Natural killer cell (primary cell): ENCODE measurements around the gene MRAP2. TPM values are rescaled to one million over a fixed set of nuclear protein-coding genes. Genes with fewer than 3 reads are reported as not detected.

Source experiments
- ATAC-seq, 3 donors: fragments of 150-1000 bp in 2 of 3; fragments of 200-7000 bp in 1 of 3; cut with Tn5 transposase; 1 replicate in 1 of 3; 2 replicates in 2 of 3; pipeline ENCODE4 v1.10.0; 2021; ENCODE audit warnings: mild to moderate bottlenecking in 2 of 3, moderate library complexity in 2 of 3
- DNase-seq, 2 donors: peaks; one replicate each; pipeline versions ENCODE4 v3.0.0 to v3.0.0-alpha.2; 2013 to 2021; ENCODE audit warnings: mixed read lengths in 1 of 2
- H3K27ac ChIP-seq: one replicate; pipeline ENCODE4 v1.5.1; 2013; ENCODE audit warnings: mild to moderate bottlenecking, low read length
- H3K27me3 ChIP-seq: one replicate; pipeline ENCODE4 v1.6.1; 2013; ENCODE audit warnings: low read length; ENCODE audit not compliant: control insufficient read depth, insufficient read depth
- H3K36me3 ChIP-seq: one replicate; pipeline ENCODE4 v1.6.1; 2013; ENCODE audit warnings: low read length; ENCODE audit not compliant: control insufficient read depth, insufficient read depth
- H3K4me1 ChIP-seq: one replicate; pipeline ENCODE4 v1.6.1; 2013; ENCODE audit warnings: low read length; ENCODE audit not compliant: control insufficient read depth, insufficient read depth
- H3K4me3 ChIP-seq: one replicate; pipeline ENCODE4 v1.5.1; 2013; ENCODE audit warnings: low read length
- H3K9me3 ChIP-seq: one replicate; pipeline ENCODE4 v1.6.1; 2013; ENCODE audit warnings: low read length; ENCODE audit not compliant: control insufficient read depth, insufficient read depth
- H3K27ac Mint-ChIP-seq, 2 donors: one replicate each; pipeline ENCODE4 v1.8.0; 2022; ENCODE audit warnings: mild to moderate bottlenecking in 2 of 2, mixed read lengths in 2 of 2, moderate library complexity in 1 of 2
- H3K27me3 Mint-ChIP-seq, 2 donors: one replicate each; pipeline ENCODE4 v1.8.0; 2022; ENCODE audit warnings: low read depth in 2 of 2, mixed read lengths in 2 of 2
- H3K36me3 Mint-ChIP-seq: one replicate; pipeline ENCODE4 v1.8.0; 2022; ENCODE audit warnings: mixed read lengths
- H3K4me1 Mint-ChIP-seq, 2 donors: one replicate each; pipeline ENCODE4 v1.8.0; 2022; ENCODE audit warnings: mixed read lengths in 2 of 2
- H3K4me3 Mint-ChIP-seq: one replicate; pipeline ENCODE4 v1.8.0; 2022; ENCODE audit warnings: mild to moderate bottlenecking, moderate library complexity, mixed read lengths
- H3K9me3 Mint-ChIP-seq, 2 donors: one replicate each; pipeline ENCODE4 v1.8.0; 2022; ENCODE audit warnings: mixed read lengths in 2 of 2
- CTCF ChIP-seq: fragments of 200-600 bp; IDR thresholded peaks from one replicate; pipeline ENCODE4 v1.8.0; 2022; ENCODE audit warnings: antibody characterized with exemption
- WGBS: methylation state at CpG from one replicate; pipeline ENCODE4 v1.1.7; 2013; ENCODE audit warnings: missing lambda C conversion rate; ENCODE audit not compliant: insufficient coverage; 5-methylcytosine and 5-hydroxymethylcytosine counted together
- intact Hi-C: fragments of 100-400 bp; cut with micrococcal nuclease; formaldehyde crosslinking; loops from one replicate; pipeline ENCODE4 v1.14.2; 2022
- total RNA-seq, 4 donors: library from RNA; stranded (reverse); fragments of 120-200 nt in 1 of 4; gene quantifications; one replicate each; pipeline versions ENCODE4 v1.2.3 to v1.2.4, GENCODE V29; 2013 to 2022

MRAP2 gene
- total RNA-seq, 3 donors from 2014 or later (not counting 1 experiment from before 2014, with no cell fraction given) = not detected

GRCh38 chr6:83985715-83986114 is 47.9 kb upstream of the MRAP2 start:
- Histone ChIP-seq H3K27me3 (no peaks in the 10 kb centered on the region), H3K4me1 (no peaks in the 10 kb centered on the region), H3K9me3 (no peaks in the 10 kb centered on the region), H3K4me3 (no peak overlapping the region), H3K27ac (no peak overlapping the region), H3K36me3 (no peaks in the 10 kb centered on the region)
- H3K9me3 Mint-ChIP-seq = peaks cover 0 to 2% of the 10 kb centered on the region in 2 donors
- no peak for TF ChIP-seq CTCF
- H3K4me3 Mint-ChIP-seq = no peak overlapping the region
- no peaks in the 10 kb centered on the region for H3K4me1 Mint-ChIP-seq
- no peak overlapping the region for H3K27ac Mint-ChIP-seq
- H3K36me3 Mint-ChIP-seq = no peaks in the 10 kb centered on the region
- intact Hi-C loops = no loop called here
- no peak for ATAC-seq
- no peaks in the 10 kb centered on the region for H3K27me3 Mint-ChIP-seq
- DNase-seq = no peak

- no peak for TF ChIP-seq CTCF
- no peak overlapping the region for H3K4me3 ChIP-seq
- H3K27me3 ChIP-seq = no peaks in the 10 kb centered on the region
- Mint-ChIP-seq H3K27ac (no peak overlapping the region), H3K4me3 (no peak overlapping the region), H3K9me3 (peaks cover 7 to 11% of the 10 kb centered on the region in 2 donors), H3K4me1 (no peaks in the 10 kb centered on the region), H3K36me3 (no peaks in the 10 kb centered on the region), H3K27me3 (no peaks in the 10 kb centered on the region)
- ATAC-seq (no peak), DNase-seq (no peak)
- H3K9me3 ChIP-seq = no peaks in the 10 kb centered on the region
- H3K27ac ChIP-seq = no peak overlapping the region
- H3K4me1 ChIP-seq = no peaks in the 10 kb centered on the region
- H3K36me3 ChIP-seq = no peaks in the 10 kb centered on the region
- intact Hi-C loops = no loop called here
These were observed 35.5 kb upstream of the MRAP2 start for GRCh38 chr6:83998021-83998584.

GRCh38 chr6:84001119-84001518 is 32.5 kb upstream of the MRAP2 start:
- no peak overlapping the region for H3K4me3 Mint-ChIP-seq
- Histone ChIP-seq H3K36me3 (no peaks in the 10 kb centered on the region), H3K4me1 (no peaks in the 10 kb centered on the region), H3K9me3 (no peaks in the 10 kb centered on the region), H3K4me3 (no peak overlapping the region), H3K27me3 (no peaks in the 10 kb centered on the region), H3K27ac (no peak overlapping the region)
- H3K9me3 Mint-ChIP-seq = peaks cover under 1 to 3% of the 10 kb centered on the region in 2 donors
- H3K27me3 Mint-ChIP-seq = no peaks in the 10 kb centered on the region
- no peaks in the 10 kb centered on the region for H3K4me1 Mint-ChIP-seq
- intact Hi-C loops = no loop called here
- no peaks in the 10 kb centered on the region for H3K36me3 Mint-ChIP-seq
- H3K27ac Mint-ChIP-seq = no peak overlapping the region
- 86% methylated on average over 3 of the region's 3 CpGs for WGBS
- ATAC-seq = no peak
- no peak for DNase-seq
- no peak for TF ChIP-seq CTCF

- Histone ChIP-seq H3K9me3 (no peaks in the 10 kb centered on the region), H3K27ac (no peak overlapping the region), H3K36me3 (no peaks in the 10 kb centered on the region), H3K4me3 (no peak overlapping the region), H3K4me1 (no peaks in the 10 kb centered on the region), H3K27me3 (no peaks in the 10 kb centered on the region)
- WGBS = 64% methylated on average over 2 of the region's 2 CpGs
- DNase-seq = no peak
- H3K36me3 Mint-ChIP-seq = no peaks in the 10 kb centered on the region
- H3K27me3 Mint-ChIP-seq = no peaks in the 10 kb centered on the region
- intact Hi-C loops = no loop called here
- H3K4me1 Mint-ChIP-seq = no peaks in the 10 kb centered on the region
- peaks cover 0 to under 1% of the 10 kb centered on the region in 2 donors for H3K9me3 Mint-ChIP-seq
- H3K4me3 Mint-ChIP-seq = no peak overlapping the region
- ATAC-seq = no peak
- no peak overlapping the region for H3K27ac Mint-ChIP-seq
- no peak for TF ChIP-seq CTCF
These were observed 31.3 kb upstream of the MRAP2 start for GRCh38 chr6:84002226-84002625.
